GM18520 (cell line): Measurements from ENCODE around the gene DDIT3.
A peak's percentile ranks its signal among the peaks of the same experiment; 100 is the strongest.
"Not testable (repeated sequence)": the region's sequence is repeated elsewhere in the genome, so short reads cannot be mapped to it uniquely, and the experiment has no call there.

ENCODE experiments used
- ATAC-seq: cut with Tn5 transposase; IDR thresholded peaks from one replicate; pipeline ENCODE4 v1.9.1; 2021; ENCODE audit not compliant: unreplicated experiment

The DDIT3 gene

GRCh38 chr12:57526477-57527126, 6.3 kb upstream of the DDIT3 start:
- ATAC-seq, result no peak

- ATAC-seq, result no peak
These were observed 5.5 kb upstream of the DDIT3 start for GRCh38 chr12:57525615-57526383.

DNA sequence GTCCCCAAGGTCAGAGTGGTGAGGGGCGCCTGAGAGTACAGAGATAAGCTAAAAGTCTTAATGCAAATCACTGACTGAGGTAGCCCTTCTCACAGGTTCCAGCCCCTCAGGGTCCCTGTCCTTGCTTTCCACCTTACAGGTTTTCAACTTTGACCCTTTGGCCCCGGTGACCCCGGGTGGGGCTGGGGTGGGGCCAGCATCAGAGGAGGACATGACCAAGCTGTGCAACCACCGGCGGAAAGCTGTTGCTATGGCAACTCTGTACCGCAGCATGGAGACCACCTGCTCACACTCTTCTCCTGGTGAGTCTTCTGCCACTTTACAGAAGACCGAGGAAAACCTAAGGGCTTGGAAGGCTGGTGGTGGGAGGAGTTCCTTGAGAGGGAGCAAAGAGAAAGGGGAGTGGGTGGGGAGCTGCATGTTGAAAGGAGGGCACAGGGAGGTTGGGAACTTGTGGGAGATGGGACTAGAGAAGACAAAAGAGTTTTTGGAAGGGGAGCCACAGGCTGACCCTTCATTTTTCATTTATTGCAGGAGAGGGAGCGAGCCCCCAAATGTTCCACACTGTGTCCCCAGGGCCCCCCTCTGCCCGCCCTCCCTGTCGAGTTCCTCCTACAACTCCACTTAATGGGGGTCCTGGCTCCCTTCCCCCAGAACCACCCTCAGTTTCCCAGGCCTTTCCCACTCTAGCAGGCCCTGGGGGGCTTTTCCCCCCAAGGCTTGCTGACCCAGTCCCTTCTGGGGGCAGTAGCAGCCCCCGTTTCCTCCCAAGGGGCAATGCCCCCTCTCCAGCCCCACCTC, 4.7 kb upstream of the DDIT3 start:
- ATAC-seq, result no peak

DNA sequence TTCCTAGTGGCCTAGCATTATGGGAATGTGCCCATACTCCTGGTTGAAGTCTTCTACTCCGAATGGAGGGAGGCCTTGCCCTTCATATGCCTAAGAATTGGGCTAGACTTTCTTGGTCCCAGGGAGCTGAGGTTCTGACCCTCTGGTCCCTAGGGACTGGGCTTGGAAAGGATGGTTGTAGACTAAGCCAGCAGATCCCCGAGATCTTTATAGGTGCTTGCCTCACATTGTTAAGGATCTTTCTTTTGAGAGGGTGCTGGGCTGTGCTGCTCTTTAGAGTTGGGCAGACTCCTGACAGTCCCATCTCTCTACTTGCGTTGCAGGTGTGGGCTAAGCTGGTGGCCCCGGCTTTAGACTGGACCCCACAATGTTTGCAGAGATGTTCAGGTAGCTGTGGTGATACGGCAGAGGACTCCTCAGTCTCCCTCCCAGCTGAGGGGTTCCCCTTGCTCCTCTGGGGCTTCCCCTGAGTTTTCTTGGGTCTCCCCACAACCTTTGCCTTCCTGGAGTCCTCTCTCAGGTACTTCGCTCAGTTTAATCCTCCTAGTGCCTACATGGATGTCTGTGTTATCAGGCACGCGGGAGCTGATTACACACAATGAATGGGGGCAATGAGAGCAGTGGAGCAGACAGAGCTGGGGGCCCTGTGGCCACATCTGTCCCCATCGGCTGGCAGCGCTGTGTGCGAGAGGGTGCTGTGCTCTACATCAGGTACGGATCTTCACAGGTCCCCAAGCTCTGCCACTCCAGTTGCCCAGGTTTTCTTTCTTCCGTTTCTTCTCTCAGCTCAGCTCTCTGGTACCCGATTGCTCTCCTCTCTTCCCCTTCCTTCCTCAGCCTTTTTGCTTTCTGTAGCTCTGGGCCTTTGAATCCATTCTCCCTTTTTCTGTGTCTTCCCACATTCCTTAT, 3.6 kb upstream of the DDIT3 start:
- no peak for ATAC-seq

DNA sequence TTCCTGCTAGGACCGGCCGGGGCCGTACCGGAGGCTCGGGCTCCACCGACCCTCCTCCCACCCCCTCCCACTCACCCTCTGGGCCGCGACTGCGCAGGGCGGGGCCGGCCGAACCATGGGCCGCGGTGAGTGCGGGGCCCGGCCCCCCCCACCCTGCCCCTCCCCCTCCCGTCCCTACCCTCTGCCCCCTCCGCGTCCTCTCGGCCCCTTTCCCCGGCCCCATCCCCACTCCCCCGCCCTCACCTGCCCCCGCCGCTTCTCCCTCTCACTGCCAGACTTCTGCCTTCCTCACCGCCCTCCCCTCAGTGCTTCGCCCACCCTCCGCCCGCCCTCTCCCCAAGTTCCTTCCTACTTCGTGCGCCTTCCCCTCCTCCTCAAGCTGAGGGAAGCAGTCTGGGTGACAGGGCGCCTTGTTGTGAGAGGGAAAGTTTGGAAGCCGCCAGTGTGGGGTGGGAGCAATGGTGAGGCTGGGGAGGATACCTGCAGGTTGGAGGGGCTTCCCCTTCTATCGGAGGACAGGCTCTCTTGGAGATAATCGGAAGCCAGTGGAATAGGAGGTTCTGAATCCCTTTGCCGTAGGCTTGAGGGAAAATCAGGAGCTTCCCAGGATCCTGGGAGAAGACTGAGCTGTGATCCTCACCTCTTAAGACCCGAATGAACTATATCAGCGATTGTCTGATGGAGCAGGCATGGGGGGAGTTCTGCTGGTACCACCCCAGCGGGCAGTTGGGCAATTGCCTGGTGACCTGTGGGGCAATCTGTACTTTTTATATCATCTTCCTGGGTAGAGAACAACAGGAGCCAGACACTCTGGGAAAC, 2.8 kb upstream of the DDIT3 start:
- ATAC-seq, result no peak

GRCh38 chr12:57522011-57522886, 1.9 kb upstream of the DDIT3 start, which contains the start of gene MBD6:
TSS of gene MBD6 (plus strand) at chr12:57522824. CDS start at chr12:57524304, 1,480 bp downstream.
- ATAC-seq, result peak; percentile 31

DNA sequence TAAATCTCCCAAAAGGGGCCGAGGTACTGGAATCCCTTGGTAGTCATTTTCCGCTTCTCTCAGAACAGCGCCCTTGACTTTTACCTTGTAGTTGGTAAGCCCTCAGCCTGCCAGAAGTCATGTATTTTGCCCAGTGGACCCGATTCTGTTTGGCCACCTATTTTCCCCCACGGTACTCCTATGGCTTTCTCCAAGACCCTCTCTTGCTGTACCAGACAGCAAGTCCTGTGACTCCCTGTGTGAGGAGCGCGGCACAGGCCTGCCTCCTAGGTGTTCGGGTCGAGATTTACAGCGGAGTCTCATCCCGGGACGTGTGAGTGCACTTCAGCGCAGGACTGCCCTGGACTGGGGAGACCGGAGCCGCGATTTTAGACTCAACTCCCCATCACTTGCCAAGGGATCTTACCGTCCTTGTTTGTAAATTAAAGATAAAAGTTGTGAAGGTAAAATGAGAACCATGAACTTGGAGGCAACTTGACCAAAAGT, 1.3 kb upstream of the DDIT3 start:
- ATAC-seq, result no peak

- no peak for ATAC-seq
These were observed 590 bp downstream of the DDIT3 start for GRCh38 chr12:57519796-57520052.

- no peak for ATAC-seq
These were observed 1.2 kb downstream of the DDIT3 start for GRCh38 chr12:57518920-57519795.

DNA sequence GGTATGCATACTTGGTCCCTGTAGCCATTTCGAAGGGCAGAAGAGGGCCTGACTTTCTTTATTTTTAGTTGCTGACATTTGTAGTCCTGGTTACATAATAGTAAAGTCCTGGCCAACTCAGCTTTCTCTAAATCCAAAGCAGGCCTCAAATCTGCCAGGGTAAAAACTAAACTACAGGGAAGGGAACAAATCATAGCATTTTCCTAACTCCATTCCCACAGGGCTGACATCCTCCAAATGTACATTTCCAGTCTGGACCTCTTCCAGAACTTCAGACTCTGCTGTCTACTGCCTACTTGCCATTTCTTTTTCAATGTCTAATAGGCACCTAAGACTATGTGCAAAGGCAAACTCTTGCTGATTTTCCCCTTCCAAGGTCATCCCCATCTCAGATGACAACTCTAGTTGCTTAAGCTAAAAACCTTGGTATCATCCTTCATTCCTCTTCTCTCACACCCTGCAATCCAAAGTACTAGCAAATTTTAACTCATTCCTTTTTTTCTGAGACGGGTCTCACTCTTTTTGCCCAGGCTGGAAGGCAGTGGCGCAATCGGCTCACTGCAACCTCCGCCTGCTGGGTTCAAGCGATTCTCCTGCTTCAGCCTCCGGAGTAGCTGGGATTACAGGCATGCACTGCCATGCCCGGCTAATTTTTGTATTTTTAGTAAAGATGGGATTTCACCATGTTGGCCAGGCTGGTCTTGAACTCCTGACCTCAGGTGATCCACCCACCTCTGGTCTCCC, 2.0 kb downstream of the DDIT3 start:
- no peak for ATAC-seq

DNA sequence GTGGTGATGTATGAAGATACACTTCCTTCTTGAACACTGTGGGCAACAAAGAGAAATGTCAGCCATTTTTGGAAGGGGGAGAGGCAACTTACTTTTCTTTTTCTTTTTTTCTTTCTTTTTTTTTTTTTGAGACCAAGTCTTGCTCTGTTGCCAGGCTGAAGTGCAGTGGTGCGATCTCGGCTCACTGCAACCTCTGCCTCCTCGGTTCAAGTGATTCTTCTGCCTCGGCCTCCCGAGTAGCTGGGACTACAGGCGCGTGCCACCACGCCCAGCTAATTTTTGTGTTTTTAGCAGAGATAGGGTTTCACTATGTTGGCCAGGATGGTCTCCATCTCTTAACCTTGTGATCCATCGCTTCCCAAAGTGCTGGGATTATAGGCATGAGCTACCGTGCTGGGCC, 2.6 kb downstream of the DDIT3 start:
- ATAC-seq, result not testable (repeated sequence)

DNA sequence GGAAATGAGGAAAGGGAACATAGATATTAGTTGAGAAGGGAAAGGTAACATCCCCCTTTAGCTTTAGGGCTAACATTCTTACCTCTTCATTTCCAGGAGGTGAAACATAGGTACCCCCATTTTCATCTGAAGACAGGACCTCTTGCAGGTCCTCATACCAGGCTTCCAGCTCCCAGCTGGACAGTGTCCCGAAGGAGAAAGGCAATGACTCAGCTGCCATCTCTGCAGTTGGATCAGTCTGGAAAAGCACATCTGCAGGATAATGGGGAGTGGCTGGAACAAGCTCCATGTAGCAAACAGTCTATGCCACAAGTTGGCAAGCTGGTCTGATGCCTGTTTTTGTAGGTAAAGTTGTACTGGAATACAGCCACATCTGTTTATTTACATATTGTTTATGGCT, 3.1 kb downstream of the DDIT3 start:
- ATAC-seq, result no peak

GRCh38 chr12:57516617-57517153, 3.6 kb downstream of the DDIT3 start:
- no peak for ATAC-seq

GRCh38 chr12:57515934-57516541, 4.3 kb downstream of the DDIT3 start:
- no peak for ATAC-seq

- ATAC-seq, result no peak
These were observed 4.8 kb downstream of the DDIT3 start for GRCh38 chr12:57515408-57515933.

- ATAC-seq, result no peak
These were observed 5.5 kb downstream of the DDIT3 start for GRCh38 chr12:57514720-57515407.
